GM12873 (cell line): ENCODE data around the gene SMU1.

ENCODE experiments used
- TF ChIP-seq, protein P1 (sequence below): IDR thresholded peaks from 2 replicates; pipeline ENCODE4 v1.5.1; 2012; ENCODE audit warnings: low read depth, mild to moderate bottlenecking, moderate library complexity, low read length, control low read depth; ENCODE audit not compliant: insufficient read depth; ENCODE audit errors: missing control alignments

SMU1 gene

DNA sequence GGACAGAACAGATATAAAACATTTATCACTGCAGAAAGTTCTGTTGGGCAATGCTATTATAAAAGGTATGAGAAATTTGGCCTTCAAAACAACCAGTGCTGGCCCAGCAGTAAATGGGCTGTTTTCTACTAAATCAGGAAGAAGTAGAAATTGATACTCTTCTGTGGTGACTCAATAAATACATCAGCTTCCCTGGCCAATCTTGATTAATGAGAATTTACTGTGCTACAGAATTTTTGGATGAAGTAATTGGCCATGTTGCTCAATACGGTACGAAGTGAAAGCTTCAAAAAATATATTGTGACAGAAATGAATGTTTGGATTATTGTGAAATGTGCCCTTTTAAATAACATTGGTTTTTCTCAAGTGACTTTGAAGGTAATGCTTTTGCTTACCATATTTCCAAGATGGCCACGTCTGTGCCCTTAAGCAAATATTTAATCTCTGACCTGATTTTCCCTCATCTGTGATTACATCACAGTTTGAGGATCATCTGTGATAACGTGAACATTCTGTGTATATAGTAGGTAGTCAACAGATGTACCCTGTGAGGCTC lies 47.2 kb downstream of the SMU1 start:
- TF ChIP-seq, protein P1, sequence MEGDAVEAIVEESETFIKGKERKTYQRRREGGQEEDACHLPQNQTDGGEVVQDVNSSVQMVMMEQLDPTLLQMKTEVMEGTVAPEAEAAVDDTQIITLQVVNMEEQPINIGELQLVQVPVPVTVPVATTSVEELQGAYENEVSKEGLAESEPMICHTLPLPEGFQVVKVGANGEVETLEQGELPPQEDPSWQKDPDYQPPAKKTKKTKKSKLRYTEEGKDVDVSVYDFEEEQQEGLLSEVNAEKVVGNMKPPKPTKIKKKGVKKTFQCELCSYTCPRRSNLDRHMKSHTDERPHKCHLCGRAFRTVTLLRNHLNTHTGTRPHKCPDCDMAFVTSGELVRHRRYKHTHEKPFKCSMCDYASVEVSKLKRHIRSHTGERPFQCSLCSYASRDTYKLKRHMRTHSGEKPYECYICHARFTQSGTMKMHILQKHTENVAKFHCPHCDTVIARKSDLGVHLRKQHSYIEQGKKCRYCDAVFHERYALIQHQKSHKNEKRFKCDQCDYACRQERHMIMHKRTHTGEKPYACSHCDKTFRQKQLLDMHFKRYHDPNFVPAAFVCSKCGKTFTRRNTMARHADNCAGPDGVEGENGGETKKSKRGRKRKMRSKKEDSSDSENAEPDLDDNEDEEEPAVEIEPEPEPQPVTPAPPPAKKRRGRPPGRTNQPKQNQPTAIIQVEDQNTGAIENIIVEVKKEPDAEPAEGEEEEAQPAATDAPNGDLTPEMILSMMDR, result no peak

DNA sequence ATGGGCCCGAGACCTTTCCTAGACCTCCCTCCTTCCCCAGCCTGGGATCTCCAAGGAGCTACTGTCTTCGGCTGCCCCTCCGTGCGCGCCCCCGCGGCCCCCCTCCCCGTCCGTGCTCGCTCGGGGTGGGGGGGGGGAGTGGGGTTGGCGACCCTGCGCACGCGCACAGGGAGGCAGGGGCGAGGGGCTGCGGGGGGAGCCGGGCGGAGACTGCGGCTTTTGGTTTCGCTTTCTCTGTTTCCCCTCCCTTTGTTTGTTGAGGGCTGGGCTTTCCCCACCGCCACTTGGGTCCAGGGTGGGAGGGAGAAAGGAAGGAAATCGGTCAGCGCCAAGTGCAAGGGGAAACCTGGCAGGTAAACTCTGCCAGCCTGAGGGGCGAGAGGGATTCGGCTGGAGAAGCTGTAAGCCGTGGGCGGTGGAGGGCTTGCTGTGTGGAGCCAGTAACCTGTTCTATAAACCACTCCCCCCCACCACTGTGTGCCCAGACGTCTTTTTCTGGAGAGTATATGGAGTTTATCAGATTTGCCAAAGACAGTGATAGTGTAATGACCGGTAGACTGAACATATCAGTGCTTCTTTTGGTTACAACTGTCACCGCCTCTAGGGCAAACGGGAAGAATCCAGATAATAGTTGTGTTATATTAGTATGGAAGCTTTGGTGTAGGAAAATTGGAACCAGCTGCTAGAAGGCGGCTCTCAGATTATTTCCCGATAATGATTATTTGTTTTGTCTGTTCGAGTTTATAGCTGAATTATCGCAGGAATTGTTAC lies 50.7 kb downstream of the SMU1 start:
- TF ChIP-seq, protein P1, result no peak

DNA sequence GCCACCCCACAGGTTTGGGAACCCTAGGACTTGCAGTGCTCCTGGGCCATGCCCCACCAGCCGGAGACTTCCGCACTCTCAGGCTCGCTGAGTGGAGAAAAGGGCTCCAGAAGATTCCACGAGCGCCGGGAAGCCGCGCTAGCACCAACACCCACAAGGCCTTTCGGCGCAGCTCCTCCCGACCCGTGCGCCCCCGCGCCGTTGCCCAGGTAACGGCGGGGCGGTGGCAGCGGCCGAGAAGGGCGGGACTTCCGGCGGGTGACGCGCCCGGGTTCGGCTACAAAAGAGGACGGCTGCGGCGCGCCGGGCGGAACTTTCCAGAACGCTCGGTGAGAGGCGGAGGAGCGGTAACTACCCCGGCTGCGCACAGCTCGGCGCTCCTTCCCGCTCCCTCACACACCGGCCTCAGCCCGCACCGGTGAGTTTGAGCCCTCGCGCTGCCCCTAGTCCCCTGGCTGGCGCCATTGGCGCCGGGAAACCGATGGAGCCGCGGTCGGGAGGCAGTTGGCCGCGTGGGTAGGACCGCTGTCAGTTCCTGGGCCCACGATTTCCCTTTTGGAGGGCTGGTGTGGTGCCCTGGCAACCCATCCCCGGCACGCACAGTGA lies 51.4 kb downstream of the SMU1 start, which contains the start of gene DNAJA1:
DNAJA1 (plus strand) TSS at position 308 of the 606 bp plus-strand sequence. CDS start 1,212 bp downstream, outside the sequence.
- TF ChIP-seq, protein P1, result no peak

DNA sequence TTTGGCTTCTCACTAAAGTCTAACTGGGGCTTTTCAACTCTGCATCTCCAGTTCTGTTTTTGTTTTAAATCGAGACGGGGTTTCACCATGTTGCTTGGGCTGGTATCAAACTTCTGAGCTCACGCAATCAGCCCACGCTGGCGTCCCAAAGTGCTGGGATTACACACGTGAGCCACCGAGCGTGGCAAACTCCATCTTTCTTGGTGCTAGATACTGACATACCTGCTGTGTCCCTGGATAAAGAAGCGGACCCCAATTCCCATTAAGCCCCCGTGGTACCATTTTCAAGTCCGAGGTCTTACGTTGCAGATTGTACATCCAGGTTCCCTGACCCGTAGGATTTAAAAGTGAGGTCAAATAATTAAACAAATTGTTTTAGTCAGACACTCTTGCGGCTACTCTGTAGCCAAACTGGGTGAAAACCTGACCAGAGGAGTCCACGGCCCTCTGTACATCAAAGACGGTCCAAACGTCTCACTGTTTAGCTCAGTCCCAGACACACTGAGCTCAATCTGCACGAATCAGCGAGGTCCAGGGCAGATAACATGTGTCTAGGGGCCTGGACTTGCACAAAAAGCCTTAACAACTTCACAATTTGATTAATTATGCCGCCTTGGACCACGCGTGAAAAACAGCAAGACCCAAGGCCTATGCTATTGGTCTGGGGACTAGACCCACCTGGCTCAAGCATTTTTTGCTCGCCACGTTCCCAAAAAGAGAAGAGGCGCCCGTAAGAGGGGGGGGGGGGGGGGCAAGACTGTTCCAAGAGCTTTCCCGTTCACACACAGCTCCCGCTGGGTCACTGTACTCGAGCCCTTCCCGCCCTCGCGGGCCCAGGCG lies 52.1 kb downstream of the SMU1 start:
- TF ChIP-seq, protein P1, result no peak

DNA sequence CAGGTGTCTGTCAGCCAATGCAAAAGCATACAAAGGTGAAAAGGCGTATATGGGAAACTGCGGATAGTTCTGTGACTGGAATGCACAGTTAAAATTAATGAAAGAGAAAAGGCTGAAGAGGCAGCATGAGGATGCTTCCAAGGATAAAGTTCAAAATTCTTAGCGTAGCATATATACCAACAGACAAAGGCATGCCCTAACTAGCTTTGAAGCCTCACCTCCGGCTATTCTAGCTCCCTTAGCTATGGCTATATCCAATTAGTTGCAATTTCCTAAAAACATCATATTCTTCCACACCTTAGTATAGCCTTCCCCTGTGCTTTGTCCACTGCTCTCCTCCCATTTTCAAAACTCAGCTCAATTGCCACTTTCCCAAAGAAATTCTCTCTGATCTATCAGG lies 52.8 kb downstream of the SMU1 start:
- TF ChIP-seq, protein P1, result no peak

DNA sequence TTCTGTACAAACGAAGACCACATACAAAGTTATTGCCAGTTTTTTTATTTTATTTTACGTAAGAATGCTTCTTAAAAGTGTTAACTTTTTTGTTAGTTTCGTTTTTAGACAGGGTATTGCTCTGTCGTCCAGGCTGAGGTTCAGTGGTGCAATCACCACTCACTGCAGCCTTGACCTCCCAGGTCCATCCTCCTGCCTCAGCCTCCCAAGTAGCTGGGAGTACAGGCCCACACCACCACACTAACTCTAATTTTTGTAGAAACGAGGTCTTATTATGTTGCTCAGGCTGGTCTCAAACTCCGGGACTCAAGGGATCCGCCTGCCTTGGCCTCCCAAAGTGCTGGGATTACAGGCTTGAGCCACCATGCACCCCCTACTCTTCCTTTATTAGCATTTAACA lies 53.7 kb downstream of the SMU1 start:
- TF ChIP-seq, protein P1, result no peak

DNA sequence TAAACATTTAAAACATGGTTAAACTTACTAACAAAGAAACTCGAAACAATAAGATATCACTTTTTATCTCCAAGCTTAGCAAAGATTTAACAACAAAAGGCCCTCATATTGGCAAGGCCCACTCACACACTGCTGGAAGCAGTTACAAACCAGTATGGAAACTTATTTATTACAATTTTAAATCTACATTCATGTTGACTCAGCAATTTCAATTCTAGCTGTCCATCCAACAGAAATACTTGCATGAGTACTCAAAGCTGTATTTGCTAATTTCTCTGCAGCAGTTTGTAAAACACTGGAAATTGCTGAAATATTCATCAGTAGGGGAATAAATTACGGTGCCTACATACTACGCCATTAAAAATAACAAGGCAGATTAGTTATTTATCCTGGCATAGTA lies 54.2 kb downstream of the SMU1 start:
- TF ChIP-seq, protein P1, result no peak
